Limb (tissue), 2 donors: ENCODE measurements around the gene PHACTR3.

Experiments
- DNase-seq, 2 donors: peaks; one replicate each; pipeline ENCODE4 v3.0.0-alpha.2; 2016; ENCODE audit errors: extremely low spot score in 2 of 2

The PHACTR3 gene

GRCh38 chr20:59690101-59690500 is 85.8 kb downstream of the PHACTR3 start:
- DNase-seq, result peak in 1 of 2 donors; percentile 2

GRCh38 chr20:59690976-59691375 is 86.6 kb downstream of the PHACTR3 start:
- no peak for DNase-seq

- peak in 1 of 2 donors; percentile 1 for DNase-seq
Measured at GRCh38 chr20:59692139-59692538, 87.8 kb downstream of the PHACTR3 start.

DNA sequence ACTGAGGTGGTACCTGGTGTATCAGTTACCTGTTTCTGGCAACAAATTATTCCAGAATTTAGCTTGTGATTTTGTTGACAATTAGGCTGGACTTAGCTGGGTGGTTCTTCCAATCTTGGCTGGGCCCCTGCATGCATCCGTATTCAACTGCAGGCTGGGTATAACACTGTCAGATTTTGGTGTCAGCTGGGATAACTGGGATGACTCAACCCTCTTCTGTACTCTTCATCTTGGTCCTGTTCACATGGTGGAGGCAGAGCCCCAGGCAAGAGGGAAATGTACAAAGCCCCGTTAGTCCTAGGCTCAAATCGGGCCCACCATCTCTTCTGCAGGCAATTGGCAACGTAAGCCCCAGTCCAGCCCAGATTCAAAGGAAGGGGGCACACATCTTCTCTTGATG is 89.2 kb downstream of the PHACTR3 start:
- peak in 1 of 2 donors; percentile 4 for DNase-seq

DNA sequence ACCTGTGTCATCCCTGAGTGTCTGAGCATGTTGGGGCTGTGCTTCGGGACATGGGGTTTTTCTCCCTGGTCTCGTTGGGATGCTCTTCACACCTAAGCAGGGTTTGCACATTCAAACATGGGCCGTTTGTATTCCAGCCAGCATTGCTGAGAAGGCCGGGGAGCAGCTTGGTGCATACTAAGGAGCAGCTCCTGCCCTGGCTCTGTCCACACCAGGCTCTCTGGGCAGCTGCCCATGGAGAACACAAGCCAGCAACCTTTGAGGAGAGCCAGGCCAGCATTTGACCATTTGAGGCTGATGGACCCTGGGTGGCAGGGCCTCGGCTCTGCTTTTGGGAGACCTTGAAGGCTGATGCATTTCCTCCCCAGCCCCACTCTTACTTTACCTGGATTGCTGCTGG is 92.1 kb downstream of the PHACTR3 start:
- DNase-seq, result peak in 1 of 2 donors; percentile 10

- peak in 1 of 2 donors; percentile 2 for DNase-seq
Measured at GRCh38 chr20:59697068-59697467, 92.7 kb downstream of the PHACTR3 start.

DNA sequence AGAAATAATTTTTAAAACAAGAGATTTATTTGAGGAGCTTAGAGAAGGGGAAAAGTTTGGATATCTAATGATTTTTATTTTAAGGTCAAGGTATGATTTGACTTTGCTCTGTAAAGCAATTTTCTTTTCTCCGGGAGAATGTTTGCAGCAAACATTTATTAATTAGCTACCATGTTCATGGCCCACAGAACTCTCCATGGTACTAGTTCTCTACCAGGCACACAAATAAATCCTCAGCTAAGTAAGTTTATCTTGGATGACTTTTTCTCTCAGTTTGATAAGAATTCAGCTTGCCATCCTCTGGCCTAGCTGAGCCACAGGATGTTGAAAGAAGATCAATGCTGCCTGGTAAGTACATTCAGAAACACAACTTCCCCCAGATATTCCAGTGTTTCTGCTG is 94.3 kb downstream of the PHACTR3 start:
- no peak for DNase-seq

GRCh38 chr20:59701236-59701635 is 96.9 kb downstream of the PHACTR3 start:
- DNase-seq, result peak in 1 of 2 donors; percentile 9

GRCh38 chr20:59703046-59703445 is 98.7 kb downstream of the PHACTR3 start:
- DNase-seq, result no peak

- DNase-seq, result no peak
Measured at GRCh38 chr20:59705651-59706399, 101.5 kb downstream of the PHACTR3 start.

GRCh38 chr20:59706400-59706693 is 102.0 kb downstream of the PHACTR3 start:
- no peak for DNase-seq

GRCh38 chr20:59708326-59708725 is 104.0 kb downstream of the PHACTR3 start:
- DNase-seq, result no peak

DNA sequence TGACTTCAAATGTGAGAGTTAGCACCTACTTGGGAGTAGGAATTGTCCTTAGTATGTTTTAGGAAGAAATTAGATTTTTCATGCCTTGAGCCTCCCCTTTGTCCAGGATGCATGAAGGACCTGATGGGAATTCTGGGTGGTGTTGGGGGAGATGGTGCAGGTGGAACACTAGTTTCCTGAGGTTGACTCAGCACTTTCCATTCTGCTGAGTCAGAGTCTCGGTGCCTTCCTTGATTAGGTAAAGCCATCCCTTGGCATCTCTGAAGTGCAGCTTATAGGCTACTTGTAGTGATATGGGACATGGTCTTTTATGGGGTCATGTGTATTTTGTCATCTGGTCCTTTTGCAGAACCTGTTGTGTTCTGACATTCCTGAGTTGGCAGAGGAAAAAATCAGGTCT is 105.3 kb downstream of the PHACTR3 start:
- DNase-seq, result no peak

- peak in 1 of 2 donors; percentile 23 for DNase-seq
Measured at GRCh38 chr20:59718071-59718470, 113.7 kb downstream of the PHACTR3 start.

DNA sequence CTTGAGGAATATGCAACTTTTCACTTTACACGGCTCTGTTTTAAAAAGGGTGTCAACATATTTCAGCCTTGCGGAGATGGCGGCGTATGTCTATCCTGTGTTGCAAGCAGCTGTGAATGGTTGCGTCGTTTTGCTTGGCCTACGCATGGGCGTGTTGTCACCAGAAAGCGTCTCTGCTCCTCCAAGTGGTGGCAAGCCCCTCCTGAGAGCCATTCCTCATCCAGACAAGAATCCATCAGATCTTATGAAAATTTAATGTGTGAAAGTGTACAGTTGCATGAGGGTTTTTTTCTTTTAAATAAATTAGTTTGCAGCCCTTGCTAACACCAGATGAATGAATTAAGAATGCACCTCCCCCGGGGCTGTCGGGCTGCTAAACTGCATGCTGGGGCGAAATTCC is 114.4 kb downstream of the PHACTR3 start:
- peak in 1 of 2 donors; percentile 16 for DNase-seq

- peak in 1 of 2 donors; percentile 1 for DNase-seq
Measured at GRCh38 chr20:59720013-59720412, 115.7 kb downstream of the PHACTR3 start.

- no peak for DNase-seq
Measured at GRCh38 chr20:59721386-59721785, 117.0 kb downstream of the PHACTR3 start.

GRCh38 chr20:59723108-59723500 is 118.8 kb downstream of the PHACTR3 start:
- DNase-seq, result no peak

DNA sequence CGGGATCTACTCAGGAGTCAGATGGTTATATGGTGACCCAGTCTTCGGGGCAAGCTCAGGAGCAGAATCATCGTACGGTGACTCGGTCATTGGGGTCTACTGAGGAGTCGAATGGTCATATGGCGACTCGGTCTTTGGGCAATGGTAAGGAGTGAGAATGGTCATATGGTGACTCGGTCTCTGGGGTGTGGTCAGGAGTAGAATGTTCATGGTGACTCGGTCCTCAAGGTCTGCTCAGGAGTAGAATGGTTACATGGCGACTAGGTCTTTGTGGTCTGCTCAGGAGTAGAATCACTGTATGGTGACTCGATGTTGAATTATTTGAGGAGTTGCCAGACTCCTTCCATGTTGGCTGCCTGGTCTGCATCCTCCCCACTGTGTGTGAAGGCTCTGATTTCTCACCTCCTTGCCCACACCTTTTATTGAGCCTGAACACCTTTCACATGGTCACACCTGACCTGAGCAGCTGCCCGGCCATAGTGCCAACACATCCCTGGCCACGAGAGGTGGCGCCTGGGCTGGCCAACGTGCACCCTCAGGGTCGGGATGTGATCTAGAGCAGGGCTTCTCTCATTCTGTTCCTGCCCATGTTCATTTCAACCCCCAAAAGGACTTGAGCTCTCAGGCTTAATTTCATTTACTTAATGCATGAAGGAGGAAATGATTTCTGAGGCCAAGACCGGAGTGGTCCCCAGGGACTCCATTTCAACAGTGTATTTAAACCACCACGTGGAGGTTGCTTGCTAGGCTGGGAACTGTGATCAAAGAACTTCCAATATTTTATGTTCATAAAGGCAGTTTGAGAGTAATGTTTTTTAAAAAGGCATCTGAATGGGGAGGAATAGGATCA is 119.5 kb downstream of the PHACTR3 start:
- DNase-seq, result no peak

- no peak for DNase-seq
Measured at GRCh38 chr20:59724457-59725366, 120.4 kb downstream of the PHACTR3 start.

DNA sequence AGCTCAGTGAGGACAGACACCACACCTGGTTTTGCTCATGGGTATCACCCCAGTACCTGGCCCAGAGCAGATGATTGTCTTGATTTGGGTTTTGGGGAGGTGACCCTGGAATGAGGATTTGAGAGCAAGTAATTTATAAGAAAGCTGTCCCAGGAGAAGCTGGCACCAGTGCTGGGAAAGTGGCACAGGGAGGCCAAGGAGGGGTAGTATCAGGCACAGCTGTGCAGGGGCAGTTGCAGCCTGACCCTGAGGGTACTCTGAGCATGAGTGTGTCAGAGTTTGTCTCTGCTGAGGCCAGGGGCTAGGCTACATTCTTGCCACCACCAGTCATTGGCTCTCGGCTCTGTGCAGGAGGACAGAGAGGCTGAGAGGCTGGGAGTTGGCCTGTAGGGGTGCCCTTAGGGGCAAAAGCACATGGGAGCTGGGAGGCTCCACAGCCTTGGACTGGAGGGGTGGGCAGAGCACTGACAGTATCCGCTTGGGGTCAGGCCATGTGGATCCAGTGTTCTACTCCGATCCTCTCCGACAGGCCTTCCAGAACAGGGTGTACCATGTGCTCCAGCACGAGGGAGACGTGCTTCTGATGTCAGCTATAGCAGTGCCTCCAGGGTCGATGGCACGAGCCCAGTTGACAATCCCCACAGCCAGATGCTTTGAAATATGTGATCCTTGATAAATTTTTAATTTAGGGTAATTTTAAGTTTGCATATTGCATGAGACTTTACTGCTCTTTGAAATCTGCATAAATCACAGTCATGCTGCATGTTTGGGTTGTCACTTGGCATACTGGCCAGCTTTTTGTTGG is 121.3 kb downstream of the PHACTR3 start:
- no peak for DNase-seq
